SHP77 treated with DMSO at 0.1 percent for 48 hours (cell line): ENCODE results near the gene ZNF677.
"Not testable (repeated sequence)": the region's sequence is repeated elsewhere in the genome, so short reads cannot be mapped to it uniquely, and the experiment has no call there.

ENCODE experiments used
- DNase-seq: peaks from one replicate; lab custom pipeline; 2025; lab: John Stamatoyannopoulos, UW

Gene ZNF677

DNA sequence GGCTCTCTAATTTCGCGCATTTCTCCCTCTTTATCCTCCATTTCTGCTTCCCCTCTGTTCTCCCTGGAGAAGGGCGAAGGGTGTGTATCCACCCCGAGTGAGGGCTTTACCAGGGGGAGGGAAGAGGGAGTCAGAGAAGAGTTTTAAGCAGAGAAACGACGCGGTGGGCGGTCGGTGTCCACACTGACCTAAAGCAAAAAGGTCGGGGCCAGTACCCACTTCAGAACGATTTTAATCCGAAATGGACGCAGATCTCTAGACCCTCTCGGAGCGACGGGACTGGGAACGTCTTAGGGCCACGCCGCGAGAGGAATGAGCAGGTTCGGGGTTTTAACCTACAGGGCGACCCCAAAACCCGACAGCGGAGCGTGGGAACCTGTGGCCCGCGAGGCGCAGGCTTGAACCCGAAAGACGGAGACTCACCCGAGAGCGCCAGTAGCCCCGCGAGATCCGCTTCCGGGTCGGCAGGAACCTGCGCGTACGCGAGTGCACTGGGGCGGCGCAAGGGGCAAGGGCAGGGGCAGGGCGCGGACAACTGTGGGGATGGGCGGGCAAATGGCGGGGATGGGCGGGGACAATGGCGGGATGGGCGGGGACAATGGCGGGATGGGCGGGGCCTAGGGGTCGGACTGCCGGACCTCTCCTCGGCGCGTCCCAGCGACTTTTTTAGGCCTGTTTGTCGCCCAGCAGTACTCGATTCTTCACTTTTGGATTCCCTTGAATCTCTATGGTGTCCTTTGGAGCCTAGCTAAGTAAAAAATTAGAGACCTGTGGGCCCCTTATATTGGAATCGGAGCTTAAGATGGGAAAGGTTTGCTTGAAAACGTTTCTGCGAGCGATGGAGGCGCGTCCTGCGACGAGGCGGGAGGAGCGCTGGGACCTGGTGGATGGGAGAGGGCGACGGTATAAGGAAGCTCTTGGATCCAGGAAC is at the start of gene ZNF677:
Gene ZNF677 (minus strand): TSS at position 463 of the 931 bp plus-strand sequence. CDS start 3,323 bp downstream, outside the sequence.
- no peak for DNase-seq

DNA sequence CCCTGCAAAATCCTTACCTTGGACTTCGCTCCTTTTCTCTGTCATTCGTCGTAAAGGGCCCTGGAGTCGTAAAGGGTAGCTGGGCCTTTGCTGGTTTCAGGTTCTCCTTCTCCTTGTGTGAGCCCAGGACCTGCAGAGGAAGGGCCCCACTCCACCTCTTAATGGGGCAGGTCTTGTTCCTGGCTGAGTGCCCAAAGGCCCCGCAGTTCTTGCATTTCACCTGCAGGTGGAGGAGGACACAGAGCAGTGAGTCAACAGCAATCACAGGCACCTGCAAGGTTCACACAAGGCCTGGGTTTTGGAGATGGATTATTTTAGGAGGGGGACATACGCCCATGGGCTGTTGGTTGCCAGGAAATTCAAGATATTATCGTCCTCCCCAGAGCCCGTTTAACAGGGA is 46.7 kb upstream of the ZNF677 start:
- DNase-seq = not testable (repeated sequence)

DNA sequence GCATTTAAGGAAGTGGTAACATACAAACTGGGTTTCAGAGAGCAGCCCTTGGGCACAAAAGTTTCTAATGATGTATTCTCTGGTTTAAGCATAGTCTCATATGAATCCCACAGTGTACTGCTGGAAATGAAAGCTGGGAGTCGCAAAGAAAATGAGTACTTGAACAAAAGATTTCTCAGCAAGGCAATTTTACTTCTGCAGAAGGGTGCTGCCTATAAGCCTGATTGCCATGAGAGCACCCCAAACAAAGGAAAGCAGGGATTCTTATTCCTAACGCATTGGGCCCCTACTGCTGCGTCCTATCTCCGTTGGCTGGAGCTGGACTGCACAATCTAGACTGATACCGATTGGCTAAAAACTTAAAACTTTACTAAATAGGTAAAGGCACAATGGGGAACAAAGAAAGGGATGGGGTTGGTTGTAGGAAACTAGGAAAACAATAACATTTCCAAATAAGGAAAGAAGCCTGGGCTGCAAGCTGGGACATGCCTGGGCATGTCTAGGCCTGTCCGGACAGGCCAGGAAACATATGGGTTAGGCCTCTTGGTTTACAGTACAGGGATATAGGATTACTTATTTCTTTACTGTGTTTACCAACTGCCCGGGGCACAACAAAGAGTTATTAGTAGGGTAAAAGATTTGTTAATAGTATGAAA is 40.2 kb upstream of the ZNF677 start:
- DNase-seq = no peak

DNA sequence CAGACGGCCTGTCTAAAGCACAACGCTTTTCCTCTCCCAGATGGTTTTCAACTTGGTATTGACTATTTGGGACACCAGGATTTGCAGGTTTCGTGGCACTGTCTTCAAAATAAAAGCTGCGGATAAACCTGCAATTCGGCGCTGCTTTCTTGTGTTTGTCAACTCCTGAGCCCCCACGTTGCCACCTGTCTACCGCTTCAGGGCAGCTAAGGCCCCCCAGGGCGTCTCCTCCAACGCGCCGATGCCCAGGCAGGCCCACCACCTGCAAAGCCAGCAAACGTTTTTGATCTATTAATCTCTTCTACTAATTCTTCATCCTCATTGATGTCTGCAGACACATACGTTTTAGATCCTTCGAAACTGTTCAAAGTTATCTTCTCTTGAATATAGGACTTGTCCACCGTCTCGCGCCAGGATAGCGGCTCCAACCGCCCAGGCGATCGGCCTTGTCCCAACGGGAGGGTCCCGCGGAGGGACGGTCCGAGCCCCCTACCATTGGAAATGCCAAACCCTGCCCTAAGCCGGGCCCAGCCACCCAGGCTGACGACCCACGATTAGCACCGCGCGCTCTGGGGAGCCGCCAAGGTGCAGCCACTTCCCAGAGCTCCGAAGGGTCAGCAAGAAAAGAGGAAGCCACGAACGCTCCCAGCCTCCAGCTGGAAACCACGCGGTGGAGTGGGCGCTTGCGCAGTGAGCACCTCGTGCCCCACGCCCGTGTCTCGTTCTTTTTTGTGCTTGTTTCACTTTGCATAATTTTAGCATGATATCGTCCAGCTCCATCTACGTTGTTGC is 36.3 kb upstream of the ZNF677 start:
- DNase-seq = no peak

DNA sequence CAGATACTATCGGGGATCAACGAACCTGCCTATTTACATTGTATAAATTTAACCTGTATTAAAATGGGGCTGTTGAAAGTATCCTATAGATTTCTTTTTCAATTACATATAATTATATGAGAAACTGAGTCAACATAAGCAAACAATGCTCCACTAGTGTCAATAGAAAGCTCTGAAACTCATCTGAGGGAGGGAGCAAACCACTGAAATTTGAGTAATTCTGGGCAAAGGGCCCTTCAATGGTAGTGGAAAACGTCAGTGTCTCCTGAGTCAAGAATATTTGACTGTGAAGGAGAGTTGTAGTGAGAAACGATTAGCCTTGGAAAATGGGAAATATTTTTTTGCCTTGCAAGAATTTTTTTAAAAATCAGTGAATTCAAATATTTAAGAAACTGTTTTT is 30.4 kb upstream of the ZNF677 start:
- DNase-seq = no peak

DNA sequence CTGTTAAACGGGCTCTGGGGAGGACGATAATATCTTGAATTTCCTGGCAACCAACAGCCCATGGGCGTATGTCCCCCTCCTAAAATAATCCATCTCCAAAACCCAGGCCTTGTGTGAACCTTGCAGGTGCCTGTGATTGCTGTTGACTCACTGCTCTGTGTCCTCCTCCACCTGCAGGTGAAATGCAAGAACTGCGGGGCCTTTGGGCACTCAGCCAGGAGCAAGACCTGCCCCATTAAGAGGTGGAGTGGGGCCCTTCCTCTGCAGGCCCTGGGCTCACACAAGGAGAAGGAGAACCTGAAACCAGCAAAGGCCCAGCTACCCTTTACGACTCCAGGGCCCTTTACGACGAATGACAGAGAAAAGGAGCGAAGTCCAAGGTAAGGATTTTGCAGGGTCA is 27.3 kb upstream of the ZNF677 start:
- DNase-seq = not testable (repeated sequence)

DNA sequence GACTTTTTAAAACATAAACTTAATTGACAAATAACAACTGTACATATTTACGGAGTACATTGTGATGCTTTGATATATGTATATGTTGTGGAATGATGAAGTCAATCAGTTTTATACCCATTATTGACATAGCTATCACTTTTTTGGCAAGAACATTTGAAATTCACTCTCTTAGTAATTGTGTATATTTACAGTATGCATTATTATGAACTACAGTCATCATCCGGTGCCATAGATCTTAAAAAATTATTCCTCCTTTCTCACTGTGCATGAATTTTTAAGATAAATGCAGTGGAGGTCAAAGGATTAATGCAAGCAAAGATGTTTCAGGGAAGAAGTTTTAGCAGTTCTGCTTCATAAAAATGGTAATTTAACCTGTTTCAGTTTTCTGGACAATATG is 20.8 kb upstream of the ZNF677 start:
- no peak for DNase-seq

DNA sequence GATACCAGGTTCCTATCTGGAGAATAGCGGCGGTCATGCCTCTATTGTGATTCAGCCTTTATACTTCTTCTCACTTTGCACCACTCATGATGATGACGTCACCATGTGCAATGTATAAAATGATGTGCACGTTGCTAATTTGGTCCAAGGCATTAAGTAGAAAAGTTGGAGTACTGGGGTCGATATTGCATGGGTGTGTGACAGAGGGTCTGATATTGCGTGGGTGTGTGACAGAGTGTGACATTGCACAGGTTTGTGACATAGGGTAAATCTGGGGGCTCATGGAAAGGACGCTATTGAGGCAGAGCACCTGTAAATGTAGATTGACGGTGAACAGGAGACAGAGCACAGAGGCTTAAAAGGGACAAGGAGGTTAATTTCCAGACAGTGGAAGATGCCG is 17.4 kb upstream of the ZNF677 start:
- no peak for DNase-seq

DNA sequence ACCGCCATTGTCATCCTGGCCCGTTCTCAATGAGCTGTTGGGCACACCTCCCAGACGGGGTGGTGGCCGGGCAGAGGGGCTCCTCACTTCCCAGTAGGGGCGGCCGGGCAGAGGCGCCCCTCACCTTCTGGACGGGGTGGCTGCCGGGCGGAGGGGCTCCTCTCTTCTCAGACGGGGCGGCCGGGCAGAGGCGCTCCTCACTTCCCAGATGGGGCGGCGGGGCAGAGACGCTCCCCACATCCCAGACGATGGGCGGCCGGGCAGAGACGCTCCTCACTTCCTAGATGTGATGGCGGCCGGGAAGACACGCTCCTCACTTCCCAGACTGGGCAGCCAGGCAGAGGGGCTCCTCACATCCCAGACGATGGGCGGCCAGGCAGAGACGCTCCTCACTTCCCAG is 15.2 kb upstream of the ZNF677 start:
- not testable (repeated sequence) for DNase-seq

DNA sequence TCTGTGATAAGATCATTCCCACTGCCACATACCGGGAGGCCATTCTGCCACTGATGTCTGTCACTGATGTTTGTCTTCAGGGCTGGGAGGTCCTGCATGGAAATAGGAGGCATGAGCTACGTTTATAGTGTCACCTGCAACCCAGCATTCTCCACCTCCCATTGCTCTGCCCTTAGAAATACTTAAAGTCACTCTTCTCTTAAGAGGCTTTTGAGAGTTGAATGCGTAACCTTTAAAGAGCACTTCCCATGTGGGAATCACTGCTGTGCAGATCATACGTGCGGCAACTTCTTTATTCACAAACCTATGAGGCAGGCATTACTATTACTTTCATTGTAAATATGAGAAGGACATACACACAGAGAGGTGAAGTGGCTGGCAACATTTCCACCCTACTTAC is 12.9 kb upstream of the ZNF677 start, which contains the start of gene VN1R4:
Gene VN1R4 (minus strand): TSS at position 101 of the 400 bp plus-strand sequence. CDS start 58 bp downstream, at position 43.
- DNase-seq = not testable (repeated sequence)

DNA sequence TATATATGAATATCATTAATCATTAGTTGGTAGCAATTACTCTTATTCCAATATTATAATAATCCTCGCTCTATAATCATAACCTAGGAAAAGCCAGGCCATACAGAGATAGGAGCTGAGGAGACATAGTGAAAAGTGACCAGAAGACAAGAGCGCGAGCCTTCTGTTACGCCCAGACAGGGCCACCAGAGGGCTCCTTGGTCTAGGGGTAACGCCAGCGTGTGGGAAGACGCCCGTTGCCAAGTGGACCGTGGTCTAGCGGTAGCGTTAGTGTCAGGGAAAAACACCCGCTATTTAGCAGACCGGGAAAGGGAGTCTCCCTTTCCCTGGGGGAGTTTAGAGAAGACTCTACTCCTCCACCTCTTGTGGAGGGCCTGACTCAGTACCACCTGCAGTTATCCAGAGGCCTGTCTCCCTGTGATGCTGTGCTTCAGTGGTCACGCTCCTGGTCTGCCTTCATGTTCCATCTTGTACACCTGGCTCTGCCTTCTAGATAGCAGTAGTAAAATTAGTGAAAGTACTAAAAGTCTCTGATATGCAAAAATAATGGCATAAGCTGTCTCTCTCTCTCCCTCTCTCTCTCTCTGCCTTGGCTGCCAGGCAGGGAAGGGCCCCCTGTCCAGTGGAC is 3.2 kb upstream of the ZNF677 start, which contains the start of gene VN1R2:
Gene VN1R2 (plus strand): TSS at position 578 of the 628 bp plus-strand sequence. CDS start 84 bp downstream, outside the sequence.
- not testable (repeated sequence) for DNase-seq

DNA sequence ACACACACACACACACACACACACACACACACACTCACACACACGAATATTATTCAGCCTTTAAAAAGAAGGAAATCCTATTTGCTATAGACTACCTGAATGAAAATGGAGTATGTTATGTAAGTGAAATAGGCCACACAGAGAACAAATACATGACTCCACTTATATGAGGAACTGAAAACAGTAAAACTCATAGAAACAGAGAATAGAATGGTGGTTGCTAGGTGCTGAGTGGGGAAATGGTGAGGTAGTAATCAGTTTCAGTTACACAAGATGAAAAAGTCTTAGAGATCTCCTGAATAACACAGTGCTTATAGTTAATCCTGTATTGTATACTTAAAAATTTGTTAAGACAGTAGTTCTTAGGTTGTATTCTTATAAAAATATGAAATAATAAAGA is 8.2 kb downstream of the ZNF677 start:
- DNase-seq = no peak

DNA sequence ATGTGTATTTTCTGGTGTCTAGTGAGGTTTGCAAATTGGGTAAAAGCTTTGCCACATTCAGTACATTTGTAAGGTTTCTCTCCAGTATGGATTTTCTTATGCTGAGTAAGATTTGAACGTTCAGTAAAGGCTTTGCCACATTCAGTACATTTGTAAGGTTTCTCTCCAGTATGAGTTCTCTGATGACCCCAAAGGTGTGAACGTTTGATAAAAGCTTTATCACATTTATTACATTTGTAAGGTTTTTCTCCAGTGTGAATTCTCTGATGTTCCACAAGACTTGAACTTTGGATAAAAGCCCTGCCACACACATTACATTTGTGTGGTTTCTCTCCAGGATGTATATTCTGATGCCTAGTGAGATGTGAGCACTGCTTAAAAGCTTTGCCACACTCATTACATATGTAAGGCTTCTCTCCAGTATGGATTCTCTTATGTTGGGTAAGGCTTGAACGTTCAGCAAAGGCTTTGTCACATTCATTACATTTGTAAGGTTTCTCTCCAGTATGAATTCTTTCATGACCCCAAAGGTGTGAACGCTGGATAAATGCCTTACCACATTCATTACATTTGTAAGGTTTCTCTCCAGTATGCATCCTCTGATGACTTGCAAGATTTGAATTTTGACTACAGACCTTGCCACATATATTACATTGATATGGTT is 17.4 kb downstream of the ZNF677 start:
- no peak for DNase-seq

DNA sequence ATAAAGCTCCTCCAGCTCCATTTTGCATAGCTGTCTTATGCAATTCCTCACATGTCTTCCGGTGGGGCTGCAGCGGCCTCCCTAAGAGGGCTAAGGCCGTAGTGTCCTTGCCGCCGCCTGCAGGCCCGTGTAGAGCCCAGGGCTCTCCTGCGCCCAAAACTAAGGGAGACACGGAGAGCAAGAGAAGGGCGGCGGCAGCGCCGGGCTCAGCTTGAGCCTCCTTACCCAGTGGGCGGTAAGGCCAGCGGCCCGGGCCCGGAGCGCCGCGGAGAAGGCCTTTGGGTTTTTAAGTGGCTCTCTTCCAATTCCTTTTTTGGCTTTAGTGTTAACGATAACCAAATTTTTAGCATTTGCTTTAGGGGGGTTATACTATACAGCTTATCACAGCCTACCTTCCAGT is 30.1 kb downstream of the ZNF677 start:
- no peak for DNase-seq

DNA sequence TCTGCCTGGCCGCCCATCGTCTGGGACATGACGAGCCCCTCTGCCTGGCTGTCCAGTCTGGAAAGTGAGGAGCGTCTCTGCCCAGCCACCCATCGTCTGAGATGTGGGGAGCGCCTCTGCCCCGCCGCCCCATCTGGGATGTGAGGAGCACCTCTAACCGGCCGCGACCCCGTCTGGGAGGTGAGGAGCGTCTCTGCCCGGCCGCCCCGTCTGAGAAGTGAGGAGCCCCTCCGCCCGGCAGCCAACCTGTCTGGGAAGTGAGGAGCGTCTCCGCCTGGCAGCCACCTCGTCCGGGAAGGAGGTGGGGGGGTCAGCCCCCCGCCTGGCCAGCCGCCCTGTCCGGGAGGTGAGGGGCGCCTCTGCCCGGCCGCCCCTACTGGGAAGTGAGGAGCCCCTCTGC is 32.0 kb downstream of the ZNF677 start:
- DNase-seq = not testable (repeated sequence)

DNA sequence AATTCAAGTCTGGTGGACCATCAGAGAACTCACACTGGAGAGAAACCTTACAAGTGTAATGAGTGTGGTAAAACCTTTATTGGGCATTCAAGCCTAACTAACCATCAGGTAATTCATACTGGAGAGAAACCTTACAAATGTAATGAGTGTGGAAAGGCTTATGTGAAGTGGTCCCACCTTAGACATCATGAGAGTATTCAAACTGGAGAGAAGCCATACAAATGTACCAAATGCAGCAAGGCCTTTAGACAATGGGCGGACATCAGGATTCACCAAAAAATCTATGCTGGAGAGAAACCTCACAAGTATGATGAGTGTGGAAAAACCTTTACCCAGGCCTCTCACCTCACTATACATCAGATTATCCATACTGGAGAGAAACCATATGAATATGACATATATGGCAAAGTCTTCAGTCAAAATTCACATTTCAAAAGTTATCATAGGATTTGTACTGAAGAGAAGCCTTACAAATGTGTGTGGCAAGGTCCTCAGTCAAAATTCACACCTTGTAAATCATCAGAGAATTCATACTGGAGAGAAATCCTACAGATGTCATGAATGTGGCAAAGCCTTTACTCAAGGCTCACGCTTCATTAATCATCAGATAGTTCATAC is 41.9 kb downstream of the ZNF677 start:
- DNase-seq = no peak

DNA sequence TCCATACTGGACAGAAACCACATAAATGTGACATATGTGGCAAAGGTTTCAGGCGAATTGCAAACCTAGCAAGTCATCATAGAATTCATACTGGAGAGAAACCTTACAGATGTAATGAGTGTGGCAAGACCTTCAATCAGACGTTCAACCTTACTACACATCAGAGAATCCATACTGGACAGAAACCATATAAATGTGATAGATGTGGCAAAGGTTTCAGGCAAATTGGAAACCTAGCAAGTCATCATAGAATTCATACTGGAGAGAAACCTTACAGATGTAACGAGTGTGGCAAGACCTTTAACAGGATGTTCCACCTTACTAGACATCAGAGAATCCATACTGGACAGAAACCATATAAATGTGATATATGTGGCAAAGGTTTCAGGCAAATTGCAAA is 43.1 kb downstream of the ZNF677 start:
- DNase-seq = not testable (repeated sequence)

DNA sequence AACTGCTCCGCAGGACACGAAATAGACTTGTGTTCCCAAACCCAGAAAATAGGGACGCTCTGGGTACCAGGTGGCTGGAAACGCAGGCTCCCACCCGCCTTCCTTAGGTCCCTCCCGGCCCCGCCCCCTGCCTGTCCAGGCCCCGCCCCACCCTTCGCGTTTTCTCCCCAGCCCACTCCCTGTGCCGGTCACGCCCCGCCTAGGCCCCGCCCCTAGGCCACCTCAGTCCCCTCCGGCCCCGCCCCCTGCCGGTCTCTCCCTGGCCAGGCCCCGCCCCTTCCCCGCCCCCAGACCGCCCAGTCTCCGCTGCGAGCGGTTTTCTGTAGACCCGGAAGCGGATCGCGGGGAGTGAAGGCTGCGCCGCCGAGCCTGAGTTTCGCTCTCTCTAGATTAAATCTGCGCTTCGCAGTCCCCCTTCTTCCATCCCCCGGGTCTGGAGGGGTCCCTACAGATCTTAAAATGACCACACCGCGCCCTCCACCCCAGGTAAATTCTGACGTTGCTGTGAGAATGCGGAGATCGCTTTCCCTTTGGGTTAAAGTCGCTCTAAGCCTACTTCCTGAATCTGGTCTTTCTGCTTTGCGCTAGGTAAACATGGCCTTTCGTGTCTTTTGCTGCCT is 57.8 kb downstream of the ZNF677 start:
- no peak for DNase-seq

DNA sequence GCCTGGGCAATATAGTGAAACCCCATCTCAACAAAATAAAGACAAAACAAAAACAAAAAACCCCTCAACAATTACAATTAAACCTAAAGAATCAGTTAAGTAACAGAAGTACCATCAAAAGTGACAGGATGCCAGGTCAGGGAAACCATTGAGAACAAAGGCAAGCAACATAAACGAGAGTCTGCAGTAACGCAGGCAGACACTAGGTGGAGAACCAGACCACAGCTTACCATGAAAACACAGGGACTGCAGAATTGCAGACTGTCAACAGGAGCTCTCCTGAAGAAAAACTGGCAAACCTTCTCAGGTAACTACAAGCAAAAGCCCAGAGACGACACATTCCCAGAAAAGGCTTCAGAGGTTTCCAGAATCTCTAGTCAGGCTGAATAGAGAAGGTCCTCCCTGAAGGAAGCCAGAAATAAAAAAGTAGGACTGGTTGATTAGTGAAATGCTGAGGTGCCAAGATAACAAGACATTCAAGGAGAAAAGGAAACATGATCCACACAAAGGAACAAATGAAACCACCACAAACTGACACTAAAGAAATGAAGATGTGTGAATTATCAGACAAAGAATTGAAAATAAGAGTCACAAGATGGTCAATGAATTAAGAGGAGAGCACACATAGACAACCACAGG is 59.3 kb downstream of the ZNF677 start:
- peak; percentile 34 for DNase-seq
